MM.1S (cell line): ENCODE results near the gene ADAMTS18.

Source experiments
- CTCF ChIP-seq: fragments of 300-600 bp; sonication (generic); IDR thresholded peaks from 2 replicates; pipeline ENCODE4 v1.5.1; 2016; ENCODE audit warnings: antibody characterized with exemption, low read length, mixed read lengths
- EZH2 ChIP-seq: fragments of 300-600 bp; sonication (generic); optimal IDR thresholded peaks from 2 replicates; pipeline ENCODE3; 2017; ENCODE audit warnings: low read depth, mild to moderate bottlenecking, antibody characterized with exemption, low read length, mixed read lengths
- EZH2phosphoT487 ChIP-seq: fragments of 300-600 bp; sonication (generic); IDR thresholded peaks from 2 replicates; pipeline ENCODE4 v1.6.1; 2018; ENCODE audit warnings: antibody characterized with exemption, low read length

GRCh38 chr16:77322757-77323156 lies 112.1 kb downstream of the ADAMTS18 start:
- TF ChIP-seq CTCF, result no peak
- TF ChIP-seq EZH2phosphoT487, result no peak
- no peak for TF ChIP-seq EZH2
